Measurements from ENCODE around the gene LTBP3.

DNA sequence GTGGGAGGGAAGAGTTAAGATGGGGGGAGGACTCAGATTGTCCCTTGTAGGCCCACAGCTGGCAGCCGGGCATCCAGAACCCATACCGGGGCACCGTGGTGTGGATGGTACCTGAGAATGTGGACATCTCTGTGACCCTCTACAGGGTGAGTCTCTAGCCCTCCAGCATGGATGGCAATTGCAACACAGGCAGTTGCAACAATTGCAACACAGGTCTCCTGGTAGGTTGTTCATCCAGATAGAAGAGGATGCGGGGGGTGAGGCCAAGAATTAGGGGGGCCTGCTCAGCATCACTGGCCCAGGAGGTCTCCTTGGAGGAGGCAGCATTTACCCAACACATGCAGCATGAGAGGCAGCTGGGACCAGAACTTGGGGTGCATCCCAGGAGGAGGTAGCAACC lies 21.1 kb upstream of the LTBP3 start:
- TF ChIP-seq POLR2A (IDR thresholded peaks at IDR 0.05; ENCODE audit: low read depth, low read length) (no peak), RFX5 (IDR thresholded peaks at IDR 0.05; ENCODE audit: low read depth, low read length) (no peak), CTCF (conservative IDR thresholded peaks at IDR 0.05; ENCODE audit: low read depth, low read length) (no peak), FOS (IDR thresholded peaks at IDR 0.05; ENCODE audit: low read depth, low read length) (no peak), RCOR1 (IDR thresholded peaks at IDR 0.05; ENCODE audit: insufficient replicate concordance, low read length) (no peak), NFE2L2 (IDR thresholded peaks at IDR 0.05; ENCODE audit: low read depth, low read length) (no peak), CEBPB (IDR thresholded peaks at IDR 0.05; ENCODE audit: low read depth, low read length) (peak; percentile 59), SMC3 (IDR thresholded peaks at IDR 0.05; ENCODE audit: low read depth, low read length) (no peak), MAFK (IDR thresholded peaks at IDR 0.05; ENCODE audit: low read depth, low read length) (no peak), MXI1 (IDR thresholded peaks at IDR 0.05; ENCODE audit: borderline replicate concordance, low read depth, low read length) (no peak), CHD1 (IDR thresholded peaks at IDR 0.05; ENCODE audit: low read depth, low read length) (no peak)
- TF ChIP-seq, protein P1, sequence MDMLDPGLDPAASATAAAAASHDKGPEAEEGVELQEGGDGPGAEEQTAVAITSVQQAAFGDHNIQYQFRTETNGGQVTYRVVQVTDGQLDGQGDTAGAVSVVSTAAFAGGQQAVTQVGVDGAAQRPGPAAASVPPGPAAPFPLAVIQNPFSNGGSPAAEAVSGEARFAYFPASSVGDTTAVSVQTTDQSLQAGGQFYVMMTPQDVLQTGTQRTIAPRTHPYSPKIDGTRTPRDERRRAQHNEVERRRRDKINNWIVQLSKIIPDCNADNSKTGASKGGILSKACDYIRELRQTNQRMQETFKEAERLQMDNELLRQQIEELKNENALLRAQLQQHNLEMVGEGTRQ (IDR thresholded peaks at IDR 0.05; ENCODE audit: low read depth, low read length), result no peak
- TF ChIP-seq, protein P2, sequence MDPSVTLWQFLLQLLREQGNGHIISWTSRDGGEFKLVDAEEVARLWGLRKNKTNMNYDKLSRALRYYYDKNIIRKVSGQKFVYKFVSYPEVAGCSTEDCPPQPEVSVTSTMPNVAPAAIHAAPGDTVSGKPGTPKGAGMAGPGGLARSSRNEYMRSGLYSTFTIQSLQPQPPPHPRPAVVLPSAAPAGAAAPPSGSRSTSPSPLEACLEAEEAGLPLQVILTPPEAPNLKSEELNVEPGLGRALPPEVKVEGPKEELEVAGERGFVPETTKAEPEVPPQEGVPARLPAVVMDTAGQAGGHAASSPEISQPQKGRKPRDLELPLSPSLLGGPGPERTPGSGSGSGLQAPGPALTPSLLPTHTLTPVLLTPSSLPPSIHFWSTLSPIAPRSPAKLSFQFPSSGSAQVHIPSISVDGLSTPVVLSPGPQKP (IDR thresholded peaks at IDR 0.05; ENCODE audit: borderline replicate concordance, low read depth, low read length), result no peak

Measured in IMR-90 (cell line).